Endodermal cell (in vitro differentiated cells): ENCODE data around the gene SERINC1. TPM values are rescaled to one million over a fixed set of nuclear protein-coding genes. Genes with fewer than 3 reads are reported as not detected.

Experiments
- DNase-seq: peaks from one replicate; pipeline ENCODE4 v3.0.0-alpha.2; 2017
- H3K27ac ChIP-seq: 2 replicates; pipeline ENCODE4 v1.5.1; 2013; ENCODE audit warnings: mild to moderate bottlenecking, low read depth, low read length, moderate library complexity
- H3K27me3 ChIP-seq: 2 replicates; pipeline ENCODE4 v1.6.1; 2013; ENCODE audit warnings: mild to moderate bottlenecking, low read length, moderate library complexity; ENCODE audit not compliant: insufficient read depth, control insufficient read depth, poor library complexity, severe bottlenecking
- H3K36me3 ChIP-seq: 2 replicates; pipeline ENCODE4 v1.7.0; 2013; ENCODE audit warnings: mild to moderate bottlenecking, low read length, moderate library complexity; ENCODE audit not compliant: control insufficient read depth, insufficient read depth
- H3K4me1 ChIP-seq: one replicate; pipeline ENCODE4 v1.7.0; 2013; ENCODE audit warnings: low read length; ENCODE audit not compliant: control insufficient read depth, insufficient read depth
- H3K4me3 ChIP-seq: 2 replicates; pipeline ENCODE4 v1.5.1; 2013; ENCODE audit warnings: mild to moderate bottlenecking, low read length, moderate library complexity
- H3K9ac ChIP-seq: 2 replicates; pipeline ENCODE4 v1.6.1; 2013; ENCODE audit warnings: mild to moderate bottlenecking, low read length, moderate library complexity; ENCODE audit not compliant: poor library complexity, severe bottlenecking; ENCODE audit errors: extremely low read depth
- H3K9me3 ChIP-seq: 2 replicates; pipeline ENCODE4 v1.6.1; 2013; ENCODE audit warnings: mild to moderate bottlenecking, low read length, moderate library complexity; ENCODE audit not compliant: control insufficient read depth
- H3K27ac Mint-ChIP-seq: 2 replicates; pipeline ENCODE4 v1.8.0; 2020; ENCODE audit warnings: mixed read lengths
- H3K27me3 Mint-ChIP-seq: 2 replicates; pipeline ENCODE4 v1.8.0; 2021; ENCODE audit warnings: mild to moderate bottlenecking, mixed read lengths; ENCODE audit not compliant: insufficient read depth
- H3K36me3 Mint-ChIP-seq: 2 replicates; pipeline ENCODE4 v1.8.0; 2020; ENCODE audit warnings: low read depth, mixed read lengths
- H3K4me1 Mint-ChIP-seq: 2 replicates; pipeline ENCODE4 v1.8.0; 2020; ENCODE audit warnings: mixed read lengths
- H3K4me3 Mint-ChIP-seq: 2 replicates; pipeline ENCODE4 v1.8.0; 2020; ENCODE audit warnings: mild to moderate bottlenecking, moderate library complexity, mixed read lengths
- H3K9me3 Mint-ChIP-seq: 2 replicates; pipeline ENCODE4 v1.8.0; 2020; ENCODE audit warnings: mild to moderate bottlenecking, mixed read lengths
- CTCF ChIP-seq: fragments of 200-600 bp; sonication (generic); conservative IDR thresholded peaks from 2 replicates; pipeline ENCODE4 v1.5.0; 2021; ENCODE audit warnings: antibody characterized with exemption, mild to moderate bottlenecking
- WGBS, 2 experiments: methylation state at CpG; one replicate each; pipeline versions ENCODE4 v1.1.5 to v1.1.7; 2013; ENCODE audit warnings: missing lambda C conversion rate in 2 of 2, mixed read lengths in 1 of 2; ENCODE audit not compliant: insufficient coverage in 1 of 2, insufficient read length in 1 of 2; 5-methylcytosine and 5-hydroxymethylcytosine counted together
- total RNA-seq, 2 donors: library from RNA; stranded (reverse); fragmentation: NEBNext Ultra II Directional in 1 of 2; extraction: Animal tissue kit (Norgen Biotek cat#: 25700) in 1 of 2; gene quantifications; 2 replicates in 1 of 2; 3 replicates in 1 of 2; pipeline ENCODE4 v1.2.1, GENCODE V29; 2021

The SERINC1 gene
- total RNA-seq, 2 donors from 2014 or later, result 77.4 to 79.1 TPM

DNA sequence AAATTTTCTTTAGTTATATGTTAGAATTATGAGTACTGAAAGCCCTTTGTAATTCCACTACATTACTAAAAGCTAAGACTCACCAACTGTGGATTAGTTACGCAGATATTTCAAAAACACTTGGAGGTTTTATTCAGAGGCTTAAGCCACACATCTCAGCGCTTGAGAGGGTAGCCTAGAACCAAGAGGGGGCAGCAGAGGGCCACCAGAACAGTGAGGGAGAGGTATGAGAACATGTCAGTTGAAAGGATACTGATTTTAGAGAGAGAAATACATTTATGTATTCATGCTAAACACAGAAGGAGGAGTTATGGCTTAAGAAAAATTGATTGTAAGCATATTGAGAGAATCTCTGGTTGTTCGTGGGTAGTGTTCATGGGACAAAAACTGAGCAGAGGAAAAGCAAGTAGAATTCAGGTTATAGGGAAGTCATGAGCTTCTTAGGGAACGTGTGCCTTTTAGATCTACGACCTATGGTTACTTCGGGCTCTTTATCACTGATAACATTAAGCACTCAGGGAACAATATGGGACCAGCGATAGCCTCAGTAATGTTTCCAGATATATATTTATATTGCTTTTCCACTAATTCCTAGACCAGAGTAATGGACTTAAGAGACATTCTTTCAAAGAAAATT is 20.4 kb upstream of the SERINC1 start:
- TF ChIP-seq CTCF, result peak; percentile 86
- no peak overlapping the region for H3K27ac ChIP-seq
- Mint-ChIP-seq H3K9me3 (peaks cover 43% of the 10 kb centered on the region), H3K36me3 (peaks cover 70% of the 10 kb centered on the region), H3K4me3 (no peak overlapping the region), H3K27me3 (no peaks in the 10 kb centered on the region), H3K27ac (no peak overlapping the region), H3K4me1 (no peaks in the 10 kb centered on the region)
- H3K4me1 ChIP-seq, result no peaks in the 10 kb centered on the region
- WGBS, 2 experiments, result 55 to 70% methylated on average over 5 to 7 of the region's 7 CpGs
- H3K4me3 ChIP-seq, result no peak overlapping the region
- H3K36me3 ChIP-seq, result no peaks in the 10 kb centered on the region
- peak; percentile 81 for DNase-seq
- H3K27me3 ChIP-seq, result no peaks in the 10 kb centered on the region
- no peak overlapping the region for H3K9ac ChIP-seq
- H3K9me3 ChIP-seq, result peaks cover 22% of the 10 kb centered on the region

DNA sequence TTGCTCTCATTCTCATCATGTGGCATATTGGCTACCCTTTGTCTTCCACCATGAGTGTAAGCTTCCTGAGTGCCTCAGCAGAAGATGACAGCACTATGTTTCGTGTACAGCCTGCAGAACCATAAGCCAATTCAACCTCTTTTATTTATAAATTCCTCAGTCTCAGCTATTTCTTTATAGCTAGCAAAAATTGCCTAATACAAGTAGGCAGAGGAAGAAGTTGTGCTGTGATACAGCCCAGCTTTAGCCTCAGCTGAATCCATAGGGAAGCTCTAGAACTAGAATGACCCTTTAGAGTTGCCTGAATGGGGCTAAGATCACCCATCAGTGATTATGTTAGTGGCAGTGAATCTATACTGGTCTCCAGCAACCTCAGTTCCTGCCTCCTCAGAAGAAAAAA is 19.0 kb upstream of the SERINC1 start:
- no peak for DNase-seq
- no peak overlapping the region for H3K27ac Mint-ChIP-seq
- H3K27me3 Mint-ChIP-seq, result no peaks in the 10 kb centered on the region
- H3K4me1 Mint-ChIP-seq, result peaks cover 6% of the 10 kb centered on the region
- Histone ChIP-seq H3K36me3 (no peaks in the 10 kb centered on the region), H3K27me3 (no peaks in the 10 kb centered on the region), H3K9me3 (peaks cover 8% of the 10 kb centered on the region), H3K4me1 (no peaks in the 10 kb centered on the region), H3K27ac (no peak overlapping the region), H3K9ac (no peak overlapping the region), H3K4me3 (no peak overlapping the region)
- H3K9me3 Mint-ChIP-seq, result peaks cover 30% of the 10 kb centered on the region
- TF ChIP-seq CTCF, result no peak
- 91 to 100% methylated on average over 1 of the region's 1 CpG for WGBS, 2 experiments
- H3K4me3 Mint-ChIP-seq, result no peak overlapping the region
- peaks cover 58% of the 10 kb centered on the region for H3K36me3 Mint-ChIP-seq

DNA sequence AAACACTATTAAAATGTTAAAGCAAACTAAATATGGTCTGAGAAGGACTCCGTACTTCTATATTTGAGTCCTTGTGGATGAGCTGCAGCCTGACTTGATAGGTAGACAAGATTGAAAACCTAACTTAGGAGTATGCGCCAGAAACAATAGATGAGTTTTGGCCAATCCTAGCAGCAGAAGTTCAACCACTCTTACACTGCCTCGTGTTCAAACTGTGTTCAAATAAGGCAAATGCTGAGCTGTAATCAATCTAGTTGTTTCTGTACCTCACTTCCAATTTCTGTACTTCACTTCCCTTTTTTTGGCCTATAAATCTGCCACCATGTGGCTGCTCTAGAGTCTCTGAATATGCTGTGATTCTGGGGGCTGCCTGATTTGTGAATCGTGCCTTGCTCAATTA is 13.2 kb upstream of the SERINC1 start:
- H3K4me3 Mint-ChIP-seq, result peak overlapping the region; percentile 94
- H3K27me3 Mint-ChIP-seq, result no peaks in the 10 kb centered on the region
- Histone ChIP-seq H3K36me3 (no peaks in the 10 kb centered on the region), H3K27ac (no peak overlapping the region), H3K9me3 (no peaks in the 10 kb centered on the region), H3K4me3 (no peak overlapping the region), H3K9ac (no peak overlapping the region), H3K27me3 (no peaks in the 10 kb centered on the region), H3K4me1 (no peaks in the 10 kb centered on the region)
- H3K27ac Mint-ChIP-seq, result no peak overlapping the region
- H3K4me1 Mint-ChIP-seq, result peaks cover 21% of the 10 kb centered on the region
- H3K9me3 Mint-ChIP-seq, result no peaks in the 10 kb centered on the region
- peaks cover 19% of the 10 kb centered on the region for H3K36me3 Mint-ChIP-seq
- DNase-seq, result no peak
- 65 to 89% methylated on average over 2 to 4 of the region's 4 CpGs for WGBS, 2 experiments
- no peak for TF ChIP-seq CTCF
